Natural killer cell treated with Interleukin-12 subunit alpha and Interleukin-12 subunit beta and Interleukin-15 and Interleukin-18, amount 100 ng/mL, for 72 hours (primary cell): ENCODE results near the gene RAP1GAP2. TPM values are rescaled to one million over a fixed set of nuclear protein-coding genes. Genes with fewer than 3 reads are reported as not detected.
A peak's percentile ranks its signal among the peaks of the same experiment; 100 is the strongest.

Source experiments
- ATAC-seq, 2 donors: fragments of 150-1000 bp; cut with Tn5 transposase in 1 of 2; sonication (Bioruptor Pico), chemical (Tn5 transposase) in 1 of 2; 2 replicates each; pipeline ENCODE4 v1.10.0; 2021
- DNase-seq: peaks from one replicate; pipeline ENCODE4 v3.0.0; 2022; ENCODE audit warnings: low spot score
- H3K27ac Mint-ChIP-seq, 2 donors: 1 replicate in 1 of 2; 2 replicates in 1 of 2; pipeline ENCODE4 v1.8.0; 2022; ENCODE audit warnings: mixed read lengths in 2 of 2, mild to moderate bottlenecking in 1 of 2, moderate library complexity in 1 of 2
- H3K27me3 Mint-ChIP-seq, 2 donors: 1 replicate in 1 of 2; 2 replicates in 1 of 2; pipeline ENCODE4 v1.8.0; 2022; ENCODE audit warnings: mixed read lengths in 2 of 2
- H3K36me3 Mint-ChIP-seq: one replicate; pipeline ENCODE4 v1.8.0; 2022; ENCODE audit warnings: mixed read lengths
- H3K4me1 Mint-ChIP-seq, 2 donors: 1 replicate in 1 of 2; 2 replicates in 1 of 2; pipeline ENCODE4 v1.8.0; 2022; ENCODE audit warnings: low read depth in 2 of 2, mixed read lengths in 2 of 2, mild to moderate bottlenecking in 1 of 2
- H3K4me3 Mint-ChIP-seq: one replicate; pipeline ENCODE4 v1.8.0; 2022; ENCODE audit warnings: mixed read lengths
- H3K9me3 Mint-ChIP-seq: 2 replicates; pipeline ENCODE4 v1.8.0; 2022; ENCODE audit warnings: mixed read lengths
- total RNA-seq, 2 donors: library from RNA; stranded (reverse); gene quantifications; one replicate each; pipeline ENCODE4 v1.2.3, GENCODE V29; 2022

Gene RAP1GAP2
- total RNA-seq, 2 donors from 2014 or later, result 7.7 to 14.5 TPM

- H3K4me1 Mint-ChIP-seq, result peaks cover 14 to 27% of the 10 kb centered on the region in 2 donors
- no peaks in the 10 kb centered on the region for H3K36me3 Mint-ChIP-seq
- ATAC-seq, result peak; percentile 90 to 92
- no peak overlapping the region for H3K4me3 Mint-ChIP-seq
- DNase-seq, result peak; percentile 67
- no peak overlapping the region for H3K27ac Mint-ChIP-seq
- H3K9me3 Mint-ChIP-seq, result no peaks in the 10 kb centered on the region
- no peaks in the 10 kb centered on the region for H3K27me3 Mint-ChIP-seq
Observed at GRCh38 chr17:2837147-2837561, 40.9 kb downstream of the RAP1GAP2 start.

- no peak for DNase-seq
- peaks cover 14 to 29% of the 10 kb centered on the region in 2 donors for H3K4me1 Mint-ChIP-seq
- no peak overlapping the region for H3K4me3 Mint-ChIP-seq
- no peaks in the 10 kb centered on the region for H3K36me3 Mint-ChIP-seq
- no peak overlapping the region for H3K27ac Mint-ChIP-seq
- no peaks in the 10 kb centered on the region for H3K9me3 Mint-ChIP-seq
- ATAC-seq, result no peak
- H3K27me3 Mint-ChIP-seq, result no peaks in the 10 kb centered on the region
Observed at GRCh38 chr17:2841606-2842005, 45.4 kb downstream of the RAP1GAP2 start.

GRCh38 chr17:2842464-2842863 is 46.2 kb downstream of the RAP1GAP2 start:
- ATAC-seq (no peak), DNase-seq (no peak)
- Mint-ChIP-seq H3K9me3 (no peaks in the 10 kb centered on the region), H3K4me3 (no peak overlapping the region), H3K36me3 (no peaks in the 10 kb centered on the region), H3K4me1 (peaks cover 10 to 26% of the 10 kb centered on the region in 2 donors), H3K27ac (peak overlapping the region in 1 of 2 donors; percentile 28), H3K27me3 (no peaks in the 10 kb centered on the region)

GRCh38 chr17:2844416-2844815 is 48.2 kb downstream of the RAP1GAP2 start:
- DNase-seq (no peak), ATAC-seq (no peak)
- no peaks in the 10 kb centered on the region for H3K36me3 Mint-ChIP-seq
- H3K4me1 Mint-ChIP-seq, result peaks cover 22 to 32% of the 10 kb centered on the region in 2 donors
- H3K27ac Mint-ChIP-seq, result peak overlapping the region in 1 of 2 donors; percentile 42
- H3K27me3 Mint-ChIP-seq, result no peaks in the 10 kb centered on the region
- no peaks in the 10 kb centered on the region for H3K9me3 Mint-ChIP-seq
- no peak overlapping the region for H3K4me3 Mint-ChIP-seq

GRCh38 chr17:2847381-2848333 is 51.4 kb downstream of the RAP1GAP2 start:
- H3K9me3 Mint-ChIP-seq, result no peaks in the 10 kb centered on the region
- ATAC-seq (no peak), DNase-seq (no peak)
- H3K27ac Mint-ChIP-seq, result peak overlapping the region in 1 of 2 donors; percentile 78
- no peak overlapping the region for H3K4me3 Mint-ChIP-seq
- H3K36me3 Mint-ChIP-seq, result no peaks in the 10 kb centered on the region
- peaks cover 31 to 32% of the 10 kb centered on the region in 2 donors for H3K4me1 Mint-ChIP-seq
- H3K27me3 Mint-ChIP-seq, result no peaks in the 10 kb centered on the region

GRCh38 chr17:2849327-2849670 is 53.1 kb downstream of the RAP1GAP2 start:
- Mint-ChIP-seq H3K36me3 (no peaks in the 10 kb centered on the region), H3K27ac (no peak overlapping the region), H3K27me3 (no peaks in the 10 kb centered on the region), H3K9me3 (no peaks in the 10 kb centered on the region), H3K4me1 (peaks cover 25 to 26% of the 10 kb centered on the region in 2 donors), H3K4me3 (no peak overlapping the region)
- no peak for ATAC-seq
- DNase-seq, result no peak

- DNase-seq (no peak), ATAC-seq (no peak)
- H3K36me3 Mint-ChIP-seq, result no peaks in the 10 kb centered on the region
- H3K4me3 Mint-ChIP-seq, result peak overlapping the region; percentile 20
- H3K9me3 Mint-ChIP-seq, result no peaks in the 10 kb centered on the region
- H3K4me1 Mint-ChIP-seq, result peaks cover 34 to 39% of the 10 kb centered on the region in 2 donors
- peak overlapping the region in 1 of 2 donors; percentile 1 for H3K27ac Mint-ChIP-seq
- no peaks in the 10 kb centered on the region for H3K27me3 Mint-ChIP-seq
Observed at GRCh38 chr17:2850991-2851390, 54.8 kb downstream of the RAP1GAP2 start.

GRCh38 chr17:2851615-2852014 is 55.4 kb downstream of the RAP1GAP2 start:
- Mint-ChIP-seq H3K4me3 (peak overlapping the region; percentile 20), H3K27me3 (no peaks in the 10 kb centered on the region)
- ATAC-seq, result no peak

GRCh38 chr17:2852221-2852620 is 56.0 kb downstream of the RAP1GAP2 start:
- Mint-ChIP-seq H3K36me3 (no peaks in the 10 kb centered on the region), H3K9me3 (no peaks in the 10 kb centered on the region), H3K27ac (no peak overlapping the region), H3K4me1 (peaks cover 42 to 50% of the 10 kb centered on the region in 2 donors), H3K4me3 (peak overlapping the region; percentile 55), H3K27me3 (no peaks in the 10 kb centered on the region)
- no peak for ATAC-seq
- DNase-seq, result no peak

More at GRCh38 chr17:2851615-2852014, 55.4 kb downstream of the RAP1GAP2 start:
- DNase-seq, result no peak
- H3K36me3 Mint-ChIP-seq, result no peaks in the 10 kb centered on the region
- peak overlapping the region in 1 of 2 donors; percentile 1 for H3K27ac Mint-ChIP-seq
- H3K9me3 Mint-ChIP-seq, result no peaks in the 10 kb centered on the region
- peaks cover 36 to 44% of the 10 kb centered on the region in 2 donors for H3K4me1 Mint-ChIP-seq

- Mint-ChIP-seq H3K4me1 (peaks cover 43 to 53% of the 10 kb centered on the region in 2 donors), H3K36me3 (no peaks in the 10 kb centered on the region), H3K27me3 (no peaks in the 10 kb centered on the region), H3K9me3 (no peaks in the 10 kb centered on the region), H3K4me3 (peak overlapping the region; percentile 55), H3K27ac (no peak overlapping the region)
- DNase-seq (no peak), ATAC-seq (no peak)
Observed at GRCh38 chr17:2852729-2853282, 56.6 kb downstream of the RAP1GAP2 start.

GRCh38 chr17:2853283-2854142 is 57.3 kb downstream of the RAP1GAP2 start:
- Mint-ChIP-seq H3K36me3 (no peaks in the 10 kb centered on the region), H3K9me3 (no peaks in the 10 kb centered on the region), H3K27me3 (no peaks in the 10 kb centered on the region), H3K27ac (no peak overlapping the region), H3K4me3 (peak overlapping the region; percentile 83), H3K4me1 (peaks cover 43 to 54% of the 10 kb centered on the region in 2 donors)
- ATAC-seq (peak; percentile 76 to 80), DNase-seq (peak; percentile 67)

- DNase-seq (no peak), ATAC-seq (peak in 1 of 2 donors; percentile 2)
- Mint-ChIP-seq H3K36me3 (no peaks in the 10 kb centered on the region), H3K9me3 (no peaks in the 10 kb centered on the region), H3K4me3 (peak overlapping the region; percentile 83), H3K27ac (no peak overlapping the region), H3K4me1 (peaks cover 38 to 49% of the 10 kb centered on the region in 2 donors), H3K27me3 (no peaks in the 10 kb centered on the region)
Observed at GRCh38 chr17:2854143-2855055, 58.2 kb downstream of the RAP1GAP2 start.
